ENCODE measurements around the gene SOX5. TPM values are rescaled to one million over a fixed set of nuclear protein-coding genes. Genes with fewer than 3 reads are reported as not detected.

The SOX5 gene
- polyA plus RNA-seq, 4 donors, result 0.81 to 5.1 (median 1.3) TPM; not detected in 1

- H3K36me3 ChIP-seq (ENCODE audit: control insufficient read depth in 3 of 3, insufficient read depth in 2 of 3, low read depth in 1 of 3, low read length in 3 of 3), result no peaks in the 10 kb centered on the region
- no peaks in the 10 kb centered on the region for H3K27me3 ChIP-seq (ENCODE audit: control insufficient read depth in 3 of 3, insufficient read depth in 3 of 3, low read length in 3 of 3)
- H3K4me1 ChIP-seq (ENCODE audit: control insufficient read depth in 3 of 3, insufficient read depth in 2 of 3, low read depth in 1 of 3, low read length in 2 of 3), result no peaks in the 10 kb centered on the region
- H3K9me3 ChIP-seq (ENCODE audit: control insufficient read depth in 2 of 2, insufficient read depth in 1 of 2, low read depth in 1 of 2, low read length in 1 of 2), result no peaks in the 10 kb centered on the region
- DNase-seq (no peak), FAIRE-seq (no peak)
- H3K27ac ChIP-seq (ENCODE audit: low read depth in 1 of 3, low read length in 2 of 3), result no peak overlapping the region
- no peak overlapping the region for H3K4me3 ChIP-seq (ENCODE audit: low read depth in 1 of 3, low read length in 3 of 3)
- 53 to 56% (median 54%) methylated on average over 5 of the region's 5 CpGs for WGBS, 3 donors
These were observed 53.7 kb downstream of the SOX5 start for GRCh38 chr12:23895792-23896218.

DNA sequence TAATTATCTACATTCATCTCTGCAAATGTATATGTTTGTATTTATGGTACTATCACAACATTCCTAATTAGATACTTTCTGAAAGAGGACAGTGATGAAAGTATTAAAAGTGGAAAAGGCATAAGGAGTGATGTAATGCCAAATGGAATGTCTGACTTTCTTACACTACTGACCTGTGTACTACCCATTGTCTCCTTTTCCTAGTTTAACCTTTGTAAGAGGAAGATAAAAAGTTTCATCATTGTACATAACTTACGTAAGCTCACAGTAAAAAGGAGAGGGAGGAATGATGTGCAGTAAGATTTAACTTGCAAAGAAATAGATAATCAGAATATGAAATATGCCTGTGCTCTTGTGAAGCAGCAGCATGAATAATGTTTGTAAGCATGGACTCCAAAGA lies 55.9 kb downstream of the SOX5 start:
- no peak for FAIRE-seq
- DNase-seq, result no peak
- Histone ChIP-seq H3K27me3 (ENCODE audit: control insufficient read depth in 3 of 3, insufficient read depth in 3 of 3, low read length in 3 of 3) (no peaks in the 10 kb centered on the region), H3K36me3 (ENCODE audit: control insufficient read depth in 3 of 3, insufficient read depth in 2 of 3, low read depth in 1 of 3, low read length in 3 of 3) (no peaks in the 10 kb centered on the region), H3K4me1 (ENCODE audit: control insufficient read depth in 3 of 3, insufficient read depth in 2 of 3, low read depth in 1 of 3, low read length in 2 of 3) (no peaks in the 10 kb centered on the region), H3K4me3 (ENCODE audit: low read depth in 1 of 3, low read length in 3 of 3) (no peak overlapping the region), H3K27ac (ENCODE audit: low read depth in 1 of 3, low read length in 2 of 3) (no peak overlapping the region), H3K9me3 (ENCODE audit: control insufficient read depth in 2 of 2, insufficient read depth in 1 of 2, low read depth in 1 of 2, low read length in 1 of 2) (no peaks in the 10 kb centered on the region)
- 79 to 93% (median 90%) methylated on average over 1 of the region's 1 CpG for WGBS, 3 donors

- Histone ChIP-seq H3K27ac (ENCODE audit: low read depth in 1 of 3, low read length in 2 of 3) (no peak overlapping the region), H3K4me3 (ENCODE audit: low read depth in 1 of 3, low read length in 3 of 3) (no peak overlapping the region), H3K36me3 (ENCODE audit: control insufficient read depth in 3 of 3, insufficient read depth in 2 of 3, low read depth in 1 of 3, low read length in 3 of 3) (no peaks in the 10 kb centered on the region), H3K4me1 (ENCODE audit: control insufficient read depth in 3 of 3, insufficient read depth in 2 of 3, low read depth in 1 of 3, low read length in 2 of 3) (no peaks in the 10 kb centered on the region), H3K27me3 (ENCODE audit: control insufficient read depth in 3 of 3, insufficient read depth in 3 of 3, low read length in 3 of 3) (no peaks in the 10 kb centered on the region), H3K9me3 (ENCODE audit: control insufficient read depth in 2 of 2, insufficient read depth in 1 of 2, low read depth in 1 of 2, low read length in 1 of 2) (no peaks in the 10 kb centered on the region)
- 66 to 81% (median 68%) methylated on average over 3 of the region's 3 CpGs for WGBS, 3 donors
- FAIRE-seq (no peak), DNase-seq (no peak)
These were observed 58.4 kb downstream of the SOX5 start for GRCh38 chr12:23891115-23891514.

DNA sequence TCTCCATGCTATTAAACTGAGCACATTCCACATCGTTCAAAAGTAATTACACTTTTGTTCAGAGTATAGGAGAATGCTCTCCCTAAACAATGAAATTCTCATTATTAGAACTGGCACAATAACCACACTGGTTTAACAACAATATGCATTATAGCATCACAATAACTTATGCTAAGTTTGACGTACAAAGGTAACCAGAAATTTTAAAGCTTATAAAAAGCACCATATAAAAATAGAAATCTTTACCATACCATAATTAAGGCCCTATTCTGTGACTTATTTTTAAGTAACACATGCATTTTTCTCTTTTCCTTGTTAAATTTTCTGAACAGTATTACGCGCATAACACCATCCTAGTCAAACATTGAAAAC lies 60.4 kb downstream of the SOX5 start:
- Histone ChIP-seq H3K9me3 (ENCODE audit: control insufficient read depth in 2 of 2, insufficient read depth in 1 of 2, low read depth in 1 of 2, low read length in 1 of 2) (no peaks in the 10 kb centered on the region), H3K27ac (ENCODE audit: low read depth in 1 of 3, low read length in 2 of 3) (no peak overlapping the region), H3K4me3 (ENCODE audit: low read depth in 1 of 3, low read length in 3 of 3) (no peak overlapping the region), H3K27me3 (ENCODE audit: control insufficient read depth in 3 of 3, insufficient read depth in 3 of 3, low read length in 3 of 3) (no peaks in the 10 kb centered on the region), H3K4me1 (ENCODE audit: control insufficient read depth in 3 of 3, insufficient read depth in 2 of 3, low read depth in 1 of 3, low read length in 2 of 3) (no peaks in the 10 kb centered on the region), H3K36me3 (ENCODE audit: control insufficient read depth in 3 of 3, insufficient read depth in 2 of 3, low read depth in 1 of 3, low read length in 3 of 3) (no peaks in the 10 kb centered on the region)
- 73 to 82% (median 74%) methylated on average over 4 of the region's 4 CpGs for whole genome bisulfite sequencing, 3 donors
- FAIRE-seq (no peak), DNase-seq (no peak)

GRCh38 chr12:23888396-23889068 lies 60.9 kb downstream of the SOX5 start:
- H3K4me3 ChIP-seq (ENCODE audit: low read depth in 1 of 3, low read length in 3 of 3), result no peak overlapping the region
- WGBS, 3 donors, result 25 to 53% (median 30%) methylated on average over 5 of the region's 5 CpGs
- FAIRE-seq (no peak), DNase-seq (no peak)
- H3K36me3 ChIP-seq (ENCODE audit: control insufficient read depth in 3 of 3, insufficient read depth in 2 of 3, low read depth in 1 of 3, low read length in 3 of 3), result no peaks in the 10 kb centered on the region
- no peaks in the 10 kb centered on the region for H3K27me3 ChIP-seq (ENCODE audit: control insufficient read depth in 3 of 3, insufficient read depth in 3 of 3, low read length in 3 of 3)
- H3K27ac ChIP-seq (ENCODE audit: low read depth in 1 of 3, low read length in 2 of 3), result no peak overlapping the region
- H3K4me1 ChIP-seq (ENCODE audit: control insufficient read depth in 3 of 3, insufficient read depth in 2 of 3, low read depth in 1 of 3, low read length in 2 of 3), result no peaks in the 10 kb centered on the region
- no peaks in the 10 kb centered on the region for H3K9me3 ChIP-seq (ENCODE audit: control insufficient read depth in 2 of 2, insufficient read depth in 1 of 2, low read depth in 1 of 2, low read length in 1 of 2)

DNA sequence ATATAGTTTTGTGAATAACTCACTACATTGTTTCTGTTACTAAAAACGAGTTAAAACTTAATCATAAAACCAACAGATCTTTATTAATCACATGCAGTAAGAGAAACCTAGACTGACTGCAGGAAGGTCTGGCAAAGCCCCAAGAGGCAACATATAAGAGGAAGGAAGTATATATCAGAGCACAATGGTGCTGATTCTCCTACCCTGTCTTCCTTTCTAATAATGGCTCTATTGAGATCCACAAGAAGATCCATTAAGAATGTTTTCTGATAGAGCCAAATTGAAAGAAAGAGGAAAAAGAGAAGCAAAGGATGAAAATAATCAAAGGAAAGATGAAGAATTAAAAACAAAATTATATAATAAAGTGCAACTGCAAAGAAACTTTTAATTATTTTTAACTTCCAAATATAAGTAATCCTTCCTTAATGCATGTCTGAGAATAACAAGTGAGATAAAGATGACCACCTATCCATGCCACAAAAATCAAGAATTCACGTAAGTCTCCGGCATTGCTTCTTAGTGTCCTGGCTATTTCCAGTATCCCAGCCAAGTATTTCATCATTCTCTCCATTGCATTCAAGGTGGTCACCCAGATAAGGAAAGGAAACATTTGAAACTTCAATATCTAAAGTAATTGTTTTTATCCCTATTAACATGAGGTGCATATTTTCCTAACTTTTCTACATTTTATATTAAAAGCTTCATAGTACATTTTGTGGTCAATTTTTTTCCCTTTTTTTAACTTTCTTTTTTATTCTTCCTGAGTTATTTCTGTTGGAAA lies 62.2 kb downstream of the SOX5 start:
- FAIRE-seq (no peak), DNase-seq (no peak)
- Histone ChIP-seq H3K27me3 (ENCODE audit: control insufficient read depth in 3 of 3, insufficient read depth in 3 of 3, low read length in 3 of 3) (no peaks in the 10 kb centered on the region), H3K27ac (ENCODE audit: low read depth in 1 of 3, low read length in 2 of 3) (no peak overlapping the region), H3K9me3 (ENCODE audit: control insufficient read depth in 2 of 2, insufficient read depth in 1 of 2, low read depth in 1 of 2, low read length in 1 of 2) (no peaks in the 10 kb centered on the region), H3K4me3 (ENCODE audit: low read depth in 1 of 3, low read length in 3 of 3) (no peak overlapping the region), H3K36me3 (ENCODE audit: control insufficient read depth in 3 of 3, insufficient read depth in 2 of 3, low read depth in 1 of 3, low read length in 3 of 3) (no peaks in the 10 kb centered on the region), H3K4me1 (ENCODE audit: control insufficient read depth in 3 of 3, insufficient read depth in 2 of 3, low read depth in 1 of 3, low read length in 2 of 3) (no peaks in the 10 kb centered on the region)
- WGBS, 3 donors, result 63 to 69% (median 64%) methylated on average over 3 of the region's 3 CpGs

DNA sequence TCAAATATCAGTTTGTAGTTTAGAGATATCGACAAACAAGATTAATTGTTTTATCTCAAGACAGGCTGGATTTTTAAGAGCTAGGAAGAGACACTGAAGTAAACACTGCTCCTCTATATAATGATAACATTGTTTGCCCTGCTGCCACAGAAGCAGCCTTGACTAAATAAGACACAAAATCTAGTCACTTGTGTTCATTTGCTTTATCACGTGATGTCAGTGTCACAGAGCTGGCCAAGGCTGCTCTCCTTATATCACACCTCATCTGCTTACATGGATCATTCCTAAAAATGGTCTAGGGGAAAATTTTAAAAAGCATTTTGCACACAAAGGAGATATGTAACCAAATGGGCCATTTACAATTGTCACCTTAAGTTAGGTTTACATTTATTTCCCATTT lies 64.1 kb downstream of the SOX5 start:
- DNase-seq (no peak), FAIRE-seq (no peak)
- Histone ChIP-seq H3K9me3 (ENCODE audit: control insufficient read depth in 2 of 2, insufficient read depth in 1 of 2, low read depth in 1 of 2, low read length in 1 of 2) (no peaks in the 10 kb centered on the region), H3K27me3 (ENCODE audit: control insufficient read depth in 3 of 3, insufficient read depth in 3 of 3, low read length in 3 of 3) (no peaks in the 10 kb centered on the region), H3K4me1 (ENCODE audit: control insufficient read depth in 3 of 3, insufficient read depth in 2 of 3, low read depth in 1 of 3, low read length in 2 of 3) (no peaks in the 10 kb centered on the region), H3K4me3 (ENCODE audit: low read depth in 1 of 3, low read length in 3 of 3) (no peak overlapping the region), H3K27ac (ENCODE audit: low read depth in 1 of 3, low read length in 2 of 3) (no peak overlapping the region), H3K36me3 (ENCODE audit: control insufficient read depth in 3 of 3, insufficient read depth in 2 of 3, low read depth in 1 of 3, low read length in 3 of 3) (no peaks in the 10 kb centered on the region)
- WGBS, 3 donors, result 25 to 56% (median 40%) methylated on average over 2 of the region's 2 CpGs

- no peaks in the 10 kb centered on the region for H3K4me1 ChIP-seq (ENCODE audit: control insufficient read depth in 3 of 3, insufficient read depth in 2 of 3, low read depth in 1 of 3, low read length in 2 of 3)
- DNase-seq (no peak), FAIRE-seq (no peak)
These were observed 64.6 kb downstream of the SOX5 start for GRCh38 chr12:23884909-23885308.

More at GRCh38 chr12:23884909-23885308, 64.6 kb downstream of the SOX5 start:
- Histone ChIP-seq H3K4me3 (ENCODE audit: low read depth in 1 of 3, low read length in 3 of 3) (no peak overlapping the region), H3K27me3 (ENCODE audit: control insufficient read depth in 3 of 3, insufficient read depth in 3 of 3, low read length in 3 of 3) (no peaks in the 10 kb centered on the region), H3K36me3 (ENCODE audit: control insufficient read depth in 3 of 3, insufficient read depth in 2 of 3, low read depth in 1 of 3, low read length in 3 of 3) (no peaks in the 10 kb centered on the region), H3K27ac (ENCODE audit: low read depth in 1 of 3, low read length in 2 of 3) (no peak overlapping the region), H3K9me3 (ENCODE audit: control insufficient read depth in 2 of 2, insufficient read depth in 1 of 2, low read depth in 1 of 2, low read length in 1 of 2) (no peaks in the 10 kb centered on the region)
- WGBS, 3 donors, result 57 to 78% (median 63%) methylated on average over 3 of the region's 3 CpGs
